GM04504 (cell line): ENCODE results near the gene MEG3.
A peak's percentile ranks its signal among the peaks of the same experiment; 100 is the strongest.

Experiments used
- DNase-seq: peaks from one replicate; pipeline ENCODE4 v3.0.0-alpha.2; 2012; ENCODE audit warnings: low read depth

The MEG3 gene

GRCh38 chr14:100825713-100826331 lies at the start of gene MEG3:
TSS of gene MEG3 (plus strand) at chr14:100826118.
- peak; percentile 58 for DNase-seq

GRCh38 chr14:100776681-100777365 lies 49.1 kb upstream of the MEG3 start:
- DNase-seq, result no peak

GRCh38 chr14:100777366-100777817 lies 48.5 kb upstream of the MEG3 start:
- DNase-seq, result no peak

- DNase-seq, result no peak
Observed at GRCh38 chr14:100777818-100778525, 47.9 kb upstream of the MEG3 start.

- no peak for DNase-seq
Observed at GRCh38 chr14:100778526-100778882, 47.4 kb upstream of the MEG3 start.

GRCh38 chr14:100778951-100779690 lies 46.8 kb upstream of the MEG3 start:
- DNase-seq, result no peak

- no peak for DNase-seq
Observed at GRCh38 chr14:100779691-100780080, 46.2 kb upstream of the MEG3 start.

GRCh38 chr14:100780246-100780645 lies 45.7 kb upstream of the MEG3 start:
- no peak for DNase-seq

- DNase-seq, result no peak
Observed at GRCh38 chr14:100780646-100781355, 45.1 kb upstream of the MEG3 start.

GRCh38 chr14:100781952-100782351 lies 44.0 kb upstream of the MEG3 start:
- no peak for DNase-seq

- no peak for DNase-seq
Observed at GRCh38 chr14:100782516-100783320, 43.2 kb upstream of the MEG3 start.

- no peak for DNase-seq
Observed at GRCh38 chr14:100783630-100784370, 42.1 kb upstream of the MEG3 start.

- no peak for DNase-seq
Observed at GRCh38 chr14:100784523-100785337, 41.2 kb upstream of the MEG3 start.

- no peak for DNase-seq
Observed at GRCh38 chr14:100785338-100785615, 40.6 kb upstream of the MEG3 start.

GRCh38 chr14:100785626-100786025 lies 40.3 kb upstream of the MEG3 start:
- DNase-seq, result no peak

GRCh38 chr14:100786131-100786530 lies 39.8 kb upstream of the MEG3 start:
- no peak for DNase-seq

GRCh38 chr14:100786576-100787219 lies 39.2 kb upstream of the MEG3 start:
- no peak for DNase-seq

- no peak for DNase-seq
Observed at GRCh38 chr14:100787659-100788058, 38.3 kb upstream of the MEG3 start.

GRCh38 chr14:100788517-100788916 lies 37.4 kb upstream of the MEG3 start:
- no peak for DNase-seq
